BLaER1 (cell line): ENCODE measurements around the gene ZFAND3.
"Not testable (repeated sequence)": the region's sequence is repeated elsewhere in the genome, so short reads cannot be mapped to it uniquely, and the experiment has no call there.

Source experiments
- H3K27ac ChIP-seq: shearing (Covaris generic); formaldehyde crosslinking; 2 replicates; pipeline ENCODE4 v1.8.1; 2022
- H3K27me3 ChIP-seq: shearing (Covaris generic); formaldehyde crosslinking; 2 replicates; pipeline ENCODE4 v1.8.1; 2022
- H3K36me3 ChIP-seq: shearing (Covaris generic); formaldehyde crosslinking; 2 replicates; pipeline ENCODE4 v1.8.1; 2022
- H3K4me1 ChIP-seq: shearing (Covaris generic); formaldehyde crosslinking; 2 replicates; pipeline ENCODE4 v1.8.1; 2022
- H3K4me2 ChIP-seq: shearing (Covaris generic); formaldehyde crosslinking; 2 replicates; pipeline ENCODE4 v1.8.1; 2022
- H3K4me3 ChIP-seq: shearing (Covaris generic); formaldehyde crosslinking; 2 replicates; pipeline ENCODE4 v1.8.1; 2022
- H3K9ac ChIP-seq: shearing (Covaris generic); formaldehyde crosslinking; 2 replicates; pipeline ENCODE4 v1.8.1; 2022
- H3K9me3 ChIP-seq: shearing (Covaris generic); formaldehyde crosslinking; 2 replicates; pipeline ENCODE4 v1.8.1; 2022
- H4K20me1 ChIP-seq: shearing (Covaris generic); formaldehyde crosslinking; 2 replicates; pipeline ENCODE4 v1.8.1; 2022
- Cebpa-rat ChIP-seq: shearing (Covaris generic); IDR thresholded peaks from 2 replicates; pipeline ENCODE4 v1.8.1; 2022

The ZFAND3 gene

DNA sequence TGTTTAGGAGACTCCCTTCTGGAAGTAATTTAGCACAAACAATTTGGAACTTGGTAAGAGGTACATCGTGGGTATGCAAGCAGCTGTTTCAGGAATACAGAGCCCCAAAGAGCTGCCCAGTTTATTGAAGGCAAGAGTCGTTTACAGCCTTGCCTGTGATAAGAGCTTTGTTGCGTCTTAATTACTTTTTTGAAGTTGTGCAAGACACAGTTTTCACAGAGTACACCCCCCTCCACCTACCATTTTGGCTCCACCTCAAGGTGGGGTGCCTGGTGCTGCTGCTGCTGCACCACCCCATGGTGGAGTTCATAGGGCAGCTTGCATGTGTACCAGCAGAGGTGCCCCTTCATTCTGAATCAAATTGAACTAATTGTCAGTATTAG, 296.1 kb downstream of the ZFAND3 start:
- Histone ChIP-seq H3K36me3 (peaks cover 64% of the 10 kb centered on the region), H3K4me1 (no peaks in the 10 kb centered on the region), H3K27ac (no peak overlapping the region), H3K4me2 (no peak overlapping the region), H3K9me3 (no peaks in the 10 kb centered on the region), H3K4me3 (no peak overlapping the region), H3K27me3 (no peaks in the 10 kb centered on the region), H4K20me1 (peaks cover 89% of the 10 kb centered on the region), H3K9ac (no peak overlapping the region)
- TF ChIP-seq Cebpa-rat = no peak

DNA sequence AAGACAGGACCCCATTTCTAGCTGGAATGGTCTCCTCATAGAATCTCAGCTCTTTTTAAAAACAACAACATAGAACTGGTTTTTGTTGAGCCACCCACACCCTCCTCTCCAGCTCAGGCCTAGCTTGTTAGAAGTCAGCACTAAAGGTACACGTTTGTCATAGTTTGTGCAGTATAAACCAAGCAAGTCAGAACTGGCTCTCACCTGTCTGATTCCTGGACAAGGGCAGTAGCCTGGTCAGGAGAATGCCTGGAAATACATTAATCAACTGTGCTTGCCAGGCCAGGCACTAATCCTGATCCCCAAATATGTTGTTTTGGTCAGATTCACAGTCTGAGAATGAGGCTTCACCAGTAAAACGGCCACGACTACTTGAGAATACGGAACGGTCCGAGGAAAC, 296.7 kb downstream of the ZFAND3 start:
- Histone ChIP-seq H3K9ac (no peak overlapping the region), H3K27ac (no peak overlapping the region), H3K4me3 (no peak overlapping the region), H3K4me1 (no peaks in the 10 kb centered on the region), H3K9me3 (no peaks in the 10 kb centered on the region), H3K36me3 (peaks cover 67% of the 10 kb centered on the region), H3K4me2 (no peak overlapping the region), H3K27me3 (no peaks in the 10 kb centered on the region), H4K20me1 (peaks cover 83% of the 10 kb centered on the region)
- TF ChIP-seq Cebpa-rat = no peak

DNA sequence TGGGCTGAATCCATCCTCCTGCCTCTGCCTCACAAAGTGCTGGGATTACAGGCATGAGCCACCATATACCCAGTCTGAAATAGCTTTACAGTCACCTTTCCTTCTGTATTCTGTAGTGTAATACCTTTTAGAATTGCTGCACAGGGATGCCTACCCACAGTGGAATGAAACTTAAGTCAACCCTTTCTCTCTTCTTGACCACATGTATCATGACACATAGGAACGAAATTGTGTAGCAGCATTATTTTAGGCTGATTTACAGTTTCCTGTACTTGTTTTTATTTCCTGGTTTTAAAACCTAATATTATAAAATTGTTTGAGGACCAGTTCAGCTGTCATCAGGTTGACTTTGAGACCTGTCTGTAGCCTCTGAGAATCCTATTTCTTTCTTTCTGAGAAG, 297.8 kb downstream of the ZFAND3 start:
- Histone ChIP-seq H4K20me1 (peaks cover 73% of the 10 kb centered on the region), H3K4me2 (no peak overlapping the region)

DNA sequence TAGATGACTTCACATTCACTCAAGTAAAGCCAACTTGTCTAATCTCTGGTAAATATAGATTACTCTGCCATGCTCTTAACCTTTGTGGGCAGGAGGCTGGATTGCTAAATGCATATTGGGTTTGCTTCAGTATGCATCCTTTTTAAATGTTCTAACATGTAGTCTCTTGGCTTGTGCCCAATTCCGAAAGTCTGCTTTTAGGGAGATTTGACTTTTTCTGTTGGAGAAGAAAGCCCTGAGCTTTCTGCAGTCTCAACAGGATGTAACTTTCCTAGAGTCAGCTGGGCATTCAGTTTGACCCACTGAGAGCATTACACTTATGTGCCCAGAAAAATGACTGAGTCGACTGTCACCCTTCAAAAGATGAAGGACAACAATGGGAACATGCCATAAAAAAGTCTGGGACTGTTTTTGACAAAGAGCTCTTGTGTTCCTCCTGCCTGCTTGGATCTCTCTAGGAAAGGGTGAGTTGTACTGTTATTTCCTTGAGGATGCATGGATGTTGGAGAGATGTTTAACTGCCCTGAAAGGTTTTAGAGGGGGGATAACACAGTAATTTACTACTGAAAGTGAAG, 299.4 kb downstream of the ZFAND3 start:
- Histone ChIP-seq H3K4me1 (no peaks in the 10 kb centered on the region), H3K4me3 (no peak overlapping the region), H3K36me3 (peaks cover 83% of the 10 kb centered on the region), H3K9ac (no peak overlapping the region), H3K4me2 (no peak overlapping the region), H3K9me3 (no peaks in the 10 kb centered on the region), H3K27me3 (no peaks in the 10 kb centered on the region), H3K27ac (no peak overlapping the region), H4K20me1 (peaks cover 57% of the 10 kb centered on the region)
- TF ChIP-seq Cebpa-rat = no peak

More for the DNA sequence above, 297.8 kb downstream of the ZFAND3 start:
- H3K4me1 ChIP-seq = no peaks in the 10 kb centered on the region
- no peaks in the 10 kb centered on the region for H3K27me3 ChIP-seq
- no peak overlapping the region for H3K9ac ChIP-seq
- no peaks in the 10 kb centered on the region for H3K9me3 ChIP-seq
- TF ChIP-seq Cebpa-rat = no peak
- H3K27ac ChIP-seq = no peak overlapping the region
- H3K36me3 ChIP-seq = peaks cover 74% of the 10 kb centered on the region
- no peak overlapping the region for H3K4me3 ChIP-seq

DNA sequence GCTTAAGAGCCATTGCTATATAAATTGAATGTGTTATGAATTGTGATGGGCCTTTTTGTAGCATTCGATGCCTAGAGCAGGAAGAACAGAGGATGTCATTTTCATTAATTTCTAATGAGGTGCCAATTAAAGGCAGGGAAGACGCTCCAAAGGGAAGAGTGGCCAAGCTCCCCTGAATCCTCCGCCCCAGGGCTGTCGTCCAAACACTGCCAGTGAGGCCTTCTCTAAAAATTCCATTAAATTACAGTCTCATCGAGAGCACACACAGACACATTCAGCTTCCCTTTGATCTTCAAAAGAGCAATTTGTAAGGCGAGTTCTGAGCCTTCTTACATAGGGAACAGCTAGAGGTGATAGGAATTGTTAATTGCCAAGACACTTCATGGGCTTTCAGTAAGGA, 300.0 kb downstream of the ZFAND3 start:
- Histone ChIP-seq H3K27ac (no peak overlapping the region), H4K20me1 (peaks cover 56% of the 10 kb centered on the region), H3K9me3 (no peaks in the 10 kb centered on the region), H3K9ac (no peak overlapping the region), H3K36me3 (peaks cover 89% of the 10 kb centered on the region), H3K4me2 (no peak overlapping the region), H3K4me3 (no peak overlapping the region), H3K27me3 (no peaks in the 10 kb centered on the region), H3K4me1 (no peaks in the 10 kb centered on the region)
- TF ChIP-seq Cebpa-rat = no peak

DNA sequence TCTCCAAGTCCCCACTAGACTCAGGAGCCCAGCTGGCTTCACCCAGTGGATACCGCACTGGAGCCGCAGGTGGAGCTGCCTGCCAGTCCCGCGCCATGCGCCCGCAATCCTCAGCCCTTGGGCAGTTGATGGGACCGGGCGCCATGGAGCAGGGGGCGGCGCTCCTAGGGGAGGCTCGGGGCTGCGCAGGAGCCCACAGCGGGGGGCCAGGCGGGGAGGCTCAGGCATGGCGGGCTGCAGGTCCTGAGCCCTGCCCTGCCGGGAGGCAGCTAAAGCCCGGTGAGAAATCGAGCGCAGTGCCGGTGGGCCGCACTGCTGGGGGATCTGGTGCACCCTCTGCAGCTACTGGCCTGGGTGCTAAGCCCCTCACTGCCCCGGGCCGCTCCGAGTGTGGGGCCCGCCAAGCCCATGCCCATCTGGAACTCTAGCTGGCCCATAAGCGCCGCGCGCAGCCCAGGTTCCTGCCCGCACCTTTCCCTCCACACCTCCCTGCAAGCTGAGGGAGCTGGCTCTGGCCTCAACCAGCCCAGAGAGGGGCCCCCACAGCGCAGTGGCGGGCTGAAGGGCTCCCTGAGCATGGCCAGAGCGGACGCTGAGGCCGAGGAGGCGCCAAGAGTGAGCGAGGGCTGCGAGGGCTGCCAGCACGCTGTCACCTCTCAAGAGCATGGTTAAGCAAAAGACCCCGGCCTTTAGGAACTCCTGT, 304.8 kb downstream of the ZFAND3 start:
- Histone ChIP-seq H4K20me1 (peaks cover 30% of the 10 kb centered on the region; the same call in 1 of the 2 replicates), H3K36me3 (peaks cover 74% of the 10 kb centered on the region)
- H3K27me3 ChIP-seq, H3K4me3 ChIP-seq, H3K9ac ChIP-seq, H3K27ac ChIP-seq, H3K4me2 ChIP-seq, H3K9me3 ChIP-seq, H3K4me1 ChIP-seq: not testable (repeated sequence)

DNA sequence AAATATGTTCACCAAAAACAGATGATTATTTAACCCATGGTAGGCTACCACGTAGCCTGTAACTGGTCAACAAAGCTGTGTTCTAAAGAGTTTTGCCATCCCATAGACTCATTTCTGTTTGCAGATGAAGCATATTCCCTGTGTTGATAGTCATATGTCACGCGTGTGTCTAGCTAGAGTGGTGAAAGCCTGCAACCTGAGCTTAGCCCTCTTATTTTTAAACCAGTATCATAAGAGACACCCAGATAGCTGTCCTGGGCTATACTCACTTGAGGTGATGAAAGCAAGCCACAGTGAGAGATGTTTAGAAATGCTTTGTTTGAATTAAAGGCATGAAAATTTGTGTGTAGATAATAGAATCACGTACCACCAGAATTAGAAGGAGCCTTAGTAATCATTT, 307.8 kb downstream of the ZFAND3 start:
- TF ChIP-seq Cebpa-rat = no peak
- no peak overlapping the region for H3K9ac ChIP-seq
- peaks cover 54% of the 10 kb centered on the region for H3K36me3 ChIP-seq
- H3K27me3 ChIP-seq = no peaks in the 10 kb centered on the region
- H4K20me1 ChIP-seq = peaks cover 53% of the 10 kb centered on the region
- no peak overlapping the region for H3K4me2 ChIP-seq
- H3K4me3 ChIP-seq = no peak overlapping the region
- H3K4me1 ChIP-seq = no peaks in the 10 kb centered on the region
- H3K9me3 ChIP-seq = peaks cover 5% of the 10 kb centered on the region
- no peak overlapping the region for H3K27ac ChIP-seq

DNA sequence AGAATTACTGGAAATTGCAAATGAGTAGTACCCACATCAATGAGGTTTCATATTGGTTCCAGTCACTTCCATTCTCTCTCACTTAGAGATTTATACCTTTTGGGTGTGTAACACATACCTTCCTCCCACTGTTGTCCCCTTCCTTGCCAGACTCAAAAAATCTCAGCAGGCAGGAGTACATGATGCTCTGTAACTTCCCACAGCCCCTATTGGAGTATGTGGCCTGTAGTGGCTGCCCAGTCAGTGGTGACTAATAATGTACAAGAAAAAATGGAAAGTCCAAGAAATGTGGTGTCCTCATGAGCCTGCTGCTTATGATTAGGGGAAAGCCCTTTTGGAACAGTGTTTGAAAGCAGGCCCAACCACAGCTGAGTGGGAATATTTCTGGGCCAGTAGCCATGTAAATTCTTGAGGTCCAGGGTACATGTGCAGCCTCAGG, 312.0 kb downstream of the ZFAND3 start:
- peaks cover 85% of the 10 kb centered on the region for H4K20me1 ChIP-seq
- H3K9ac ChIP-seq = no peak overlapping the region
- no peaks in the 10 kb centered on the region for H3K9me3 ChIP-seq
- H3K27me3 ChIP-seq = no peaks in the 10 kb centered on the region
- no peak for TF ChIP-seq Cebpa-rat
- H3K36me3 ChIP-seq = peaks cover 55% of the 10 kb centered on the region
- no peaks in the 10 kb centered on the region for H3K4me1 ChIP-seq
- no peak overlapping the region for H3K4me2 ChIP-seq
- no peak overlapping the region for H3K27ac ChIP-seq
- H3K4me3 ChIP-seq = no peak overlapping the region

DNA sequence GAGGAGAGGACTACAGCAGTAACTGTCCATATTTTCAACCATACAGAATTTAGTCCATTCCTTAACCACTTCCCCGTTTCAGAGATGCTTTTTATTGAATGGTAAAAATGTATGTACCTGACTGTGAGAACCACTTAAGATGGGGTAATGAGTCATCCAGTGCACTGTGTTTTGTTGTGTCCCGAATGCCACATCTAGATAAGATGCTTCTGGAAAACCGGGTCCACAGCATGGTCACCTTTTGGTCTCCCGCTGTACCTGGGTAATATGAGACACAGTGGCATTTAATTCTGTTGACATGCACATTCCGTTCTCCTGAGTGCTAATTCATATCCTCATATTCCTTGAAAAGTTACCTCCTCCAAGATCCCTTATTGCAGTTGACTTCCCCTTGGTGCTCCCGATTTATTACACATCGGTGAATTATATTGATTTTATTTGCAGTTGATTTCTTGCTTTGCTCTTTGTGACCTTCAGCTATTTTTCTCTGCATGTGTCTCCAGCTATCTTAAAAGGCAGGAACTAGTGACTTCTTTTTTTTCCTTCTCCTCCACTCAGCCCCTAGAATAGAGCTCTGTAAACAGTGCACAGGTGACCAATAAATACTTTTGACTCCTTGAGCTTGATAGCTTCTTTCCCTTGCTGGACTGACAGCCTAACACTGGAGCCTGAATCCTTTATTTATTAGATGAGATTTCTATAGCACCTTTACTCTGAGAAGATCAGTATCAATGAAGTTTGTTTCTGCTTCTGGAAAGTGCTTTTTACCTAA, 314.6 kb downstream of the ZFAND3 start:
- Histone ChIP-seq H3K9ac (no peak overlapping the region), H3K36me3 (peaks cover 61% of the 10 kb centered on the region), H4K20me1 (peaks cover 96% of the 10 kb centered on the region), H3K4me3 (no peak overlapping the region), H3K4me1 (peaks cover 7% of the 10 kb centered on the region), H3K9me3 (no peaks in the 10 kb centered on the region), H3K4me2 (no peak overlapping the region), H3K27ac (no peak overlapping the region), H3K27me3 (no peaks in the 10 kb centered on the region)
- TF ChIP-seq Cebpa-rat = no peak

DNA sequence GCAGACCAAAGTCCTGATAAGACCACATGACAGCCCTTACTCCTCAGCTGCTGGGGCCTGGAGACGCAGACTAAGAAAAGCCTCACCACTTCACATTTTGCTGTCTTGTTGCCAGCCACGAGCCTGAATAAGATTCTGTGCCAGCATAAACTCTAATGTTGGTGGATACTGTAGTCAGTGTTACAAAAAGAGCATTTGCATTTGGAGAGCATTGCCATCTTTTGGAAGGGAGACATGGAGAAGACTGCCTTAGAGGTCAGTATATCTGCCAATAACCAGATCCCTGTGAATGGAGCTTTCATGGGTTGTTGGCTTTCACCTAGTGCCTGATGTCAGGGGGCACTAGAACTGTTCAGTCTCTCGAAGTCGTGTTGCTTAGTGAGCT, 315.2 kb downstream of the ZFAND3 start:
- Histone ChIP-seq H3K9me3 (no peaks in the 10 kb centered on the region), H3K4me1 (peaks cover 13% of the 10 kb centered on the region), H4K20me1 (peaks cover 96% of the 10 kb centered on the region), H3K4me2 (no peak overlapping the region), H3K4me3 (no peak overlapping the region), H3K9ac (no peak overlapping the region), H3K36me3 (peaks cover 66% of the 10 kb centered on the region), H3K27ac (no peak overlapping the region), H3K27me3 (no peaks in the 10 kb centered on the region)
- TF ChIP-seq Cebpa-rat = no peak
